Renal cortical epithelial cell (primary cell): ENCODE measurements around the gene AACS. TPM values are rescaled to one million over a fixed set of nuclear protein-coding genes. Genes with fewer than 3 reads are reported as not detected.
"Not testable (repeated sequence)": the region's sequence is repeated elsewhere in the genome, so short reads cannot be mapped to it uniquely, and the experiment has no call there.

Source experiments
- DNase-seq: peaks from one replicate; pipeline ENCODE4 v3.0.0-alpha.2; 2011; ENCODE audit warnings: low read depth
- total RNA-seq: library from RNA; depleted of rRNA; stranded (reverse); fragments of >200 nt; gene quantifications from 2 replicates; pipeline ENCODE4 v1.2.3, GENCODE V29; 2014

AACS gene, protein sequence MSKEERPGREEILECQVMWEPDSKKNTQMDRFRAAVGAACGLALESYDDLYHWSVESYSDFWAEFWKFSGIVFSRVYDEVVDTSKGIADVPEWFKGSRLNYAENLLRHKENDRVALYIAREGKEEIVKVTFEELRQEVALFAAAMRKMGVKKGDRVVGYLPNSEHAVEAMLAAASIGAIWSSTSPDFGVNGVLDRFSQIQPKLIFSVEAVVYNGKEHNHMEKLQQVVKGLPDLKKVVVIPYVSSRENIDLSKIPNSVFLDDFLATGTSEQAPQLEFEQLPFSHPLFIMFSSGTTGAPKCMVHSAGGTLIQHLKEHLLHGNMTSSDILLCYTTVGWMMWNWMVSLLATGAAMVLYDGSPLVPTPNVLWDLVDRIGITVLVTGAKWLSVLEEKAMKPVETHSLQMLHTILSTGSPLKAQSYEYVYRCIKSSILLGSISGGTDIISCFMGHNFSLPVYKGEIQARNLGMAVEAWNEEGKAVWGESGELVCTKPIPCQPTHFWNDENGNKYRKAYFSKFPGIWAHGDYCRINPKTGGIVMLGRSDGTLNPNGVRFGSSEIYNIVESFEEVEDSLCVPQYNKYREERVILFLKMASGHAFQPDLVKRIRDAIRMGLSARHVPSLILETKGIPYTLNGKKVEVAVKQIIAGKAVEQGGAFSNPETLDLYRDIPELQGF
- 43.3 and 61.8 TPM in 2 replicates for total RNA-seq

DNA sequence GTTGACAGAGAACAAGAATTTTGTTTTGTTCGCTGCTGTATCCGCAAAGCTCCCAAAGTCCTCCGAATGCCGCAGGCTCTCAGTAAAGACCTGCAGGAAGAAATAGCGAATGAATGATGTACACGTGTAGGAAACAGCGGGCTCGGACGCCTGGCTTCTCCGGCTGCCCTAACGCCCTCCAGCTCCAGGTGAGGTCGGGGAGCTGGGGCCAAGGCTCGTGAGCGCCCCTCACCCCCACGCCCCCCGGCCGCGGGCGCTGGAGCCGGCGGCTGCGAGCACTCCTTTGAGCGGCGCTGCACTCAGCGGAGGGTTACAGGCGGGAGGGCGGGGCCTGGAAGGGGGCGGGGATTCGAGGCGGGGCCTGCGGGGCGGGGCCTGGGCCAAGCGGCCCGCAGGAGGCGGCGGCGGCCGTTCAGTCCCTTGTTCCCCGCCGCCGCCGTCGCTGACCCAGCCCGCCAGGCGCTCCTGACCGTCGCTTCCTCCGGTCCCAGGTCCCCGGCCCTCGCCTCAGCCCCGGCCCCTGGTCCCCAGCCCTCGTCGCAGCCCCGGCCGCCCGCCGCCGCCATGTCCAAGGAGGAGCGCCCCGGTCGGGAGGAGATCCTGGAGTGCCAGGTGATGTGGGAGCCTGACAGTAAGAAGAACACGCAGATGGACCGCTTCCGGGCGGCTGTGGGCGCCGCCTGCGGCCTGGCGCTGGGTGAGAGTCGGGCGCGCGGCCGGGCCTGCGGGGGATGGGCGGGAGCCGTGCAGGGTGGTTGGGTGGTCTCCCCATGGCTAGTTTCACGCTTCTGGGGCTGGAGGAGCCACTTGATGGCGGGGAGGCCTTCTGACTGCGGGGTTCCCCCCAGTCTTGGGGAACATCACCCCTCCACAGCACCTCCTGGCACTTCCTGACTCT is at the start of gene AACS:
Gene AACS (plus strand): TSS at position 415 of the 898 bp plus-strand sequence. CDS start 150 bp downstream, at position 565.
- peak; percentile 36 for DNase-seq

DNA sequence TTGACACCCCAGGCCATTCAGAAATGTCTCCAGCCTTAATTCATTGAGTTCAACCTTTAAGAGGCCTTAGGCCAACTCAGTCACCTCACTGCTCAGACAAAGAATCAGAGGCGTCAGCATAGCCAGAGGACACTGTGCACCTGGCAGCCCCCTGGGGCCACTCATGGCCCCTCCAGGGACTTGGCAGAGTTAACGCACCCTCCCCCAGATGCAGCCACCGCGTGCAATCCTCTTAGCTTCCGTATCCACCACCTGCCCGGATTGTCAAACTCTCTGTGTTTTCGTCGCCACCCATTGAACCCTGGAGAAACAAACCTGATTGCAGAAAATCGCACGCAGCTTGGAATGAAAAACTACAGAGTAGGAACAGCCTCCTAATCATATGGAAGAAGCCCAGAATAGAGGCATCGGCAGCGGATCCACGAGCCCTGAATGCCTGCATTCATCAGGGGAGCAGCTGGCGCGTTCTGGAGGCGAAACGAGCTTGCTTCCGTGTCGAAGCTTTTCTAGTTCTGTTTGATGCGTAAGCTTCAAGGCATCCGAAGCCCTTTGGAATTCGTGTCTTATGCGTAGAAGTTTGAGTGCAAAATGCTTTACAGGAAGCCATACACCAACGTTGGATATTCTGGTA is 49.4 kb upstream of the AACS start:
- no peak for DNase-seq

GRCh38 chr12:125017801-125018200 is 47.4 kb upstream of the AACS start:
- DNase-seq: no peak

- no peak for DNase-seq
These were observed 46.9 kb upstream of the AACS start for GRCh38 chr12:125018356-125018755.

DNA sequence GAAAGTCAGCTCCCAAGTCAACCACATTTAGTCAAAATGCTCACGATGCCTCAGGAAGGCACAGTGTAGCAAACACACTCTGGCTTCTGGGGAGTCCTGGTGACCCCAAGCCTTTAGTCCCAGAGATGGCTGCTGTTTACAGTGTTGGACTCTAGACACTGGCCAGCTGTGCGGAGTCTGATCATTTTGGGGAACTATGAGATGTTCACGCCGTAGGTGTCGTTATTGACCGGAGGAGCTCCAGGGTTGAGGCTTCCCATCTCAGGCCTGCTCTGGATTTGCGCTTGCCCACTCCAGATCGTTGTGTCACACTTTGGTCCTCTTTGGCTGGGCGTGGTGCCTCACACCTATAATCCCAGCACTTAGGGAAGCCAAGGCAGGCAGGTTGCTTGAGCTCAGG is 44.1 kb upstream of the AACS start:
- DNase-seq: no peak

DNA sequence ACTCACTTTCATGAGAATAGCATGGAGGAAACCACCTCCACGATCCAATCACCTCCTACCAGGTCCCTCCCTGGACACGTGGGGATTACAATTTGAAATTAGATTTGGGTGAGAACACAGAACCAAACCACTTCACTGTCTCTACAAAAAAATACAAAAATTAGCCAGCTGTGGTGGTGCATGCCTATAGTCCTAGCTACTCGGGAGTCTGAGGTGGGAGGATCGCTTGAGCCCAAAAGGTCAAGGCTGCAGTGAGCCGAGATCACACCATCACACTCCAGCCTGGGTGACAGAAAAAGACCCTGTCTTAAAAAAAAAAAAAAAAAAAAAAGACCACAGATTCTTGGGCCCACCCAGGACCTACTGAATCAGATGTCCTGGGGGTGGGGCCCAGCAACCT is 43.5 kb upstream of the AACS start:
- DNase-seq: no peak

DNA sequence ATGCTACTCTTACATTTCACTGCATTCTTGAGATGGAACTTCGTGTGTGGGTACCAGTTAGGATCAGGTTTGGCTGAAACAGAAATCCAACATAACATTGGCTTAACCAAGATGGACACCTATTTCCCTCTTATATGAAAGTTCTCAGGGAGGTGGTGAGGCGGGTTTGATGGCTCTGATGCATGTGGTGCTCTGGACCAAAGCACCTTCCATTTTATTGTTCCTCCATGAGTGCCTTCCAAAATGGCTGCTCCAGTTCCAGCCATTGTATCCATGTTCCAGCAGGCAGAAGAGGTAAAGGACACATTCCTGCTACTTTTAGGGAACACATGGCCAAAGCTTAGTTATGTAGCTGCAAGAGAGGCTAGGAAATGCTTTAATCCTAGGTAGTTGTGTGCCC is 42.2 kb upstream of the AACS start:
- no peak for DNase-seq

GRCh38 chr12:125024949-125025563 is 40.2 kb upstream of the AACS start:
- no peak for DNase-seq

GRCh38 chr12:125025606-125026235 is 39.5 kb upstream of the AACS start:
- DNase-seq: no peak

DNA sequence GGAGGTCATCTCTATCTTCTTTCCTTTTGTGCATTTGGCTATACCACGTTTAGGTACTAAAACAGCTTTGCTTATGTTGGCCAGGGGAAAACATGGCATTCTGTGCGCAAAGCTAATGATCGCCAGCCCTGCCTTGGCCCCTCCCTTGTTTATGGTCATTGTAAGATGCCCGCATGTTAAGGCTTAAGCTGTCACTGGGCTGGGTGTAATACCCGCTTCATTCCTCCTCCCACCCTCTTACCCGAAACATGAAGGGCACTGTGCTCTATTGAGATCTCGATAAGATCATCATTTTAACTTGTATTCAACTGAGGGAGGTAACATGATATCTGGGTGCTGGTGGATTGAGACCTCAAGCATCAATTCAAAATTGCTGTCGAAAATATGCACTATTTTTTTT is 37.1 kb upstream of the AACS start:
- no peak for DNase-seq

- no peak for DNase-seq
These were observed 35.4 kb upstream of the AACS start for GRCh38 chr12:125029761-125030358.

DNA sequence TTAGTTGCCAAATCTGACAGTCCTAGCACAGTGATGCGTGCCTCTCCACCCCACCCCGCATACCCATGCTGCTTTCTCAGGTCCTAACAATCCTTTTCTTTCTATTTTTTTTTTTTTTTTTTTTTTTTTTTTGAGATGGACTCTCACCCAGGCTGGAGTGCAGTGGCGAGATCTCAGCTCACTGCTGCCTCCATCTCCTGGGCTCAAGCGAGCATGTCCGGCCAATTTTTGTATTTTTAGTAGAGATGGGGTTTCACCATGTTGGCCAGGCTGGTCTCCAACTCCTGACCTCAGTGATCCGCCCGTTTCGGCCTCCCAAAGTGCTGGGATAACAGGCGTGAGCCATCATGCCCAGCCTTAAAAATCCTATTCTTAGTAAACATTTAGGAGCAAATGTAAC is 33.8 kb upstream of the AACS start:
- DNase-seq: not testable (repeated sequence)

- no peak for DNase-seq
These were observed 32.6 kb upstream of the AACS start for GRCh38 chr12:125032466-125033152.

DNA sequence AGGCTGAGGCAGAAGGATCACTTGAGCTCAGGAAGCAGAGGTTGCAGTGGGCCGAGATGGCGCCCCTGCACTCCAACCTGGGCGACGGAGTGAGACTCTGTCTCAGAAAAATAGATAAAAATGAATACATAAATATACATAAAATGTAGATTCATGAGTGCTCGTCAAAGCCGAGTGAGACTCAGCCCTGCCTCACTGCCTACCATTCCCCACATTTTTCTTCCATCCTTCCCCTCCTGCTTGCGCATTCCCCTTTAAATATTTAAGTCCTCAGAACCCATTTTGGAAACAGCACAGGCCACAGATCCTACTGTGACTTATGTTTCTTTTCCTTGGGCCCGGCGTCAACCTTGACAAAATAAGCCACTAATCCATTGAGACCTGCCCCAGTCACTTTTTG is 31.9 kb upstream of the AACS start:
- no peak for DNase-seq

GRCh38 chr12:125038976-125039625 is 26.1 kb upstream of the AACS start:
- no peak for DNase-seq

GRCh38 chr12:125049093-125049458 is 16.2 kb upstream of the AACS start:
- no peak for DNase-seq

- no peak for DNase-seq
These were observed 14.8 kb upstream of the AACS start for GRCh38 chr12:125050446-125050845.

DNA sequence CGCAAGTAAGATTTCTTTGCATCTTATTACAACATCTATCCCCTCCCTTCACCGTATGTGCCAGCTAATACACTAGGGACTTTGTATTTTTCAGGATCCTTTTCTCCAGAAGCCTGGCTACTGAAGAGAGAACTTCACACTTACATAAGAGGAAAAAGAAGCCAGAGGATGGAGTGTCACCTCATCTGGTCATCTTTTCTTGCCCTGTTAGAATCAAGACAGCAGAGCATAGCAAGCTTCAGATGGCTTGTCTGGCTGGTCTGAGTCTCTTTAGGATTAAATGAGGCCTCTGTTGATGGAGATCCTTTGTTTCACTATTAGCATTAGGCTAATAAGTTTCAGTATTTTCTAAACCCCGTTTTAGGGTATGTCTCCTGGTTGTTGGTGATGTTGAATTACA is 14.4 kb upstream of the AACS start:
- DNase-seq: no peak

DNA sequence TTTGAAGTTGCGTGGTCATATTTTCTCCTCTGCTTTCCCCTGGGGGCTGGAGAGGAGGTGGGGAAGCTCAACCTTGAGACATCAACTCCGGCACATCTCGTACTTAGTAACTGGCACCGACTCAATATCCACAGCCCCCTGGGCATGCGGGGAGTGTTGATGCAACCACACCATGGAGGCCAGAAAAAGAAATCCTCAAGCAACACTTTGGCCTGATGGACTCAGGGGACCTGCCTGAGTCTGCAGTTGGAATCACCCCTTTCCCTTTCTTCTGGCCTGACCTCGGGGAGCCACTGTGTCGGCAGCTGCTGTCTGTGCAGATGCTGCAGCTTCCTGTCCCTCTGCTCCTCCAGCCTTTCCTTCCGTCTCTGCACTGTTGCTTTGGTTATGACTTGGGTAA is 11.4 kb upstream of the AACS start:
- no peak for DNase-seq
